GM18526 (cell line): ENCODE measurements around the gene KIAA0513.

ENCODE experiments used
- POLR2A ChIP-seq: IDR thresholded peaks from 3 replicates; pipeline ENCODE4 v1.6.1; 2011; ENCODE audit not compliant: insufficient read length; ENCODE audit errors: extremely low read depth

Gene KIAA0513

DNA sequence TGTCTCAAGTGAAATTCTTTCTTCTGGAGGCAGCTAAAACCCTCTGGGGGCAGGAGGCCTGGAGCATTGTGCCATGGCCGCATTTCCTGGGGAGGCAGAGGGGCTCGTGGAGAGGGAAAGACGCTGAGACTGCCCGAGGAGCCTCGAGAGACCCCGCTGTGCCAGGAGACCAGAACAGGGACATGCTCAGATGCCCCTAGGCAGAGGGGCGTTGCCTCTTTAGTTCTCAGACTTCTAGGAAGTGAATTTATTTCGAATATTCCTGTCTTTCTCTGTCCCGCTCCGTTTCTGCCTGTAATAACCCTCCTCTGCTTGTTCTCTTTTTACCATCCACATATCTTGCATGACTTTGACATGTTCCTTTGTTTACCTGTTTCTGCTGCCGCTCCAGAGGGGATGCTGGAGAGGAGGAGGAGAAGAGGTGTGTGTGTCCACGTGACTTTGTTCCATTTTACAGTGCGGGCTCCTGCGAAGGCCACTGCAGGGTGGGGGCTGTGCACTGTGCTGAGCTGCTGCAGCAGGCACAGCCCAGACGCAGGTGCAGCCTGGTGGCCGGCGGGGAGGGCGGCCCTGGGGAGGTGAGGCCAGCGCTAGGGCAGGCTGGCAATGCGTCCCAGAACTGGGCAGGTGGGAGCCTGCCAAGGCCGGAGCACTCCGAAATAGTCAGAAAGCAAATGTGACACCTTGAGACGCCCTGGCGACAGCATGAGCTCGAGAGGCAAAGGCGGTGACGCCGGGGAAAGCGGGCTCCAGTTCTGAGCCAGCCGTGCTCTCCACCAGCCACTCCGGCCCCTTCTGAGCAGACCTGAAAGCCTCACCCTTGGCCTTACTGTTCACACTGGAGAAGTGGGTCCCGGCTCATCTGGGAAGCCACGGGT is 54.8 kb downstream of the KIAA0513 start:
- TF ChIP-seq POLR2A, result no peak

DNA sequence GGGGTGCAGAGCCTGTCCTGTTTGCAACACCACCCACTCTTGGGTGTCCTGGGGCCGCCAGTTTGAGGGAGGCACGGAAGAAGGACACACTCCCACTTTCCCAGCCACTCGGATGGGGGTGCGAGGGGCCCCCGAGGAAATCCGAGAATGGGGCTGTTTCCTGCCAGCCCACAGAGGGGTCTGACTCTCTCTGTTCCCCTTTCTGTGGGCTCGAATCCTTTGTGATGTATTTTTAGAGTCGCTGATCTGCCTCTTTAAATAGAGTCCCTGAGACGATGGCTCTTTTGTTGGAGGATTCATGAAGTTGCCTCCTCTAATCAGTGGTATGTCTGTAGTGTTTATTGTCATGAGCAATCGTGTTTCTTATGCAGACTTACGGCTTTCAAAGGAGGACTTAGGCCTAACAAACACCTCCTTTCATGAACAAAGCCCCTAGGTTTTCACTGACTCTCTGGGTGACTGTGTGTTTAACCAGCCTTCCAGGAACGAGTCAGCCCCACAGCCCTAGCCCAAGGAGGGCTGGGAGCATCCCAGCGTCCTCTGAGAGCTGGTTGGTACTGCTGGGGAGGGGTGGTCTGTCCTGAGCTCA is 55.5 kb downstream of the KIAA0513 start:
- no peak for TF ChIP-seq POLR2A

DNA sequence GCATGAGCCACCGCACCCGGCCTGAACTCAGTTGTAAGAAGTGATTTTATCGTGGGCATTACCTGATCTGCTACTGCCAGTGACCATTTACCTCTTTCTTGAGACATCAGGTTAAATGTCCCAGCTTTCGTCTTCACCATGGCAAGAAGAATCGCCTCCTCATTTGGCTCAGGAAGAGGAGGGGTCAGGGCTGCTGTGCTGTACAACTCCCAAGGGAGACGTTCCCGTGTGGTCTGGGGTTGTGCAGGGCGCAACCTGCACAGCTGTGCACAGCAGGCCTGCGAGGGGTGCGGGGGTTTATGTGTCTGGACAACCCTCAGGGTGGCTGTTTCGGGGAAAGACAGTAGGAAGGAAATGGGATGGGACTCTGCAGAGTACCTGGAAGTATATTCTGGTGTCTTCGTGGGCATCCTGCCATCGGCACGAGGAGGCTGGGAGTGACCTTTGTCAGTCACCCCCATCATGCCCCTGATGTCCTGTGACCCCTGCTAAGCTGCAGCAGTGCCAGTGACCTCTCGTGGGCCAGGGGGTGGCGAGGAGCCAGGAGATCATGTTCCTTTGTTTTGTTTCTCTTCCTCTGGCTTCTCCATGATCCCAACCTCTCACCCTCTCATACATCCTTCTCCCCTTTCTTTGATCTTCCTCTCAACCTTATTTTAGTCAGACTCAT is 57.4 kb downstream of the KIAA0513 start:
- no peak for TF ChIP-seq POLR2A

DNA sequence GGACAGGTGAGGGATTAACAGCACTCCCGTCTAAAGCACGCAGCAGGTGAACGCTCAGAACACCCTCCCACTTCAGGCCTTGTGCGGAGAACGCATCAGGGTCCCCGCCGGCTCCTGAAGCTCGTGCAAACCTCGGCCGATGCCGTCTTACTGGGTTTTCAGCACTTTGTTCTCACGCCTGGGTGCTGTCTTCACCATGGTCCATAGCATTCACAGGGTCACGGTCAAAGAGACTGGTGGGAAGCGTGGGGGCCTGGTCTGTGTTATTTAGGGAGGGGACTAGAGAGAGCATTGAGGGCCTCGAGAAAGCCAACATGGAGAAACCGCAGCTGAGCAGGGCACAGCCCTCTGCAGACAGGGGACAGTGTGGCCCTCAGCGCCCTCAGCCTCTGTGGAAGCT is 58.1 kb downstream of the KIAA0513 start:
- no peak for TF ChIP-seq POLR2A

DNA sequence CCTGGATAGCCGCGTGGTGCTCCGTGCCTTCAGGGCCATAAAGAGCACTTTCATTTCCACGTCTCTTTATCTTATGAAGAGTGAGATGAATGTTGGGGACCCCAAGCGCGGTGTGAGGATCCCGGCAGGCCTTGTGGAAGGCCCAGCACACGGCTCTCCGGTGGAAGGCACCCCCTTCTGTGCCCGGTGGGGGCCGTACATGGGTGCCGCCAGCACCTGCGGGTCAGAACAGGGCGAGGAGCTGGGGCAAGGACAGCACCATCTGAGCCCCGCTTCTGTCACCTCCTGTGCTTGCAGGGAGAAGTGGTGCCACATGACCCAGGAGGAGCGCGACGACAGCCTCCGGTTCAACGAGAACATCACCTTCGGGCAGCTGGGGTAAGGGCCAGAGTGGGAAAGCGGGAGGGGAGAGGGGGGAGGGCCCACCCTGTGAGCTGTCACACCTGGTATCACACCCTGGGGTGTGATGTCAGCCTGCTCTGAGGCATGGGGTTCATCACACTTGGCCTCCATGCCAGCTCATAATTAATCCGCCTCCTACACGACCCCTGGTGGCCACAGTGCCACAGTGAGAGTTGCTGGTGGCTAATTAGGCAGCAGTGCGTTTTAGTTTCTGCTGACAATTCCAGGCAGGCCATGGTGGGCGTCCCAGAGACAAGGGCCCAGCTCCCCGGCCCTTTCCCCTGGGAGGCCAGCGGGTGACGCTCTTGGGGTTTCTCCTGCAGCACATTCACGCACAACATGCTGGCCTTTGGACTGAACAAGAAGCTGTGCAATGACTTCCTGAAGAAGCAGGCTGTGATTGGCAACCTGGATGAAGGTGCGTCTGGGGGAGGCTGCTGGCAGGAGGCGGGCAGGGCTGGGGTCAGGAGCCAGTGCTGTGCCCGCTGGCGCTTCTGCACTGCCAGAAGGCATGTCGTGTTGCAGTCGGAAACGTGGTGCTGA is 59.0 kb downstream of the KIAA0513 start:
- no peak for TF ChIP-seq POLR2A

DNA sequence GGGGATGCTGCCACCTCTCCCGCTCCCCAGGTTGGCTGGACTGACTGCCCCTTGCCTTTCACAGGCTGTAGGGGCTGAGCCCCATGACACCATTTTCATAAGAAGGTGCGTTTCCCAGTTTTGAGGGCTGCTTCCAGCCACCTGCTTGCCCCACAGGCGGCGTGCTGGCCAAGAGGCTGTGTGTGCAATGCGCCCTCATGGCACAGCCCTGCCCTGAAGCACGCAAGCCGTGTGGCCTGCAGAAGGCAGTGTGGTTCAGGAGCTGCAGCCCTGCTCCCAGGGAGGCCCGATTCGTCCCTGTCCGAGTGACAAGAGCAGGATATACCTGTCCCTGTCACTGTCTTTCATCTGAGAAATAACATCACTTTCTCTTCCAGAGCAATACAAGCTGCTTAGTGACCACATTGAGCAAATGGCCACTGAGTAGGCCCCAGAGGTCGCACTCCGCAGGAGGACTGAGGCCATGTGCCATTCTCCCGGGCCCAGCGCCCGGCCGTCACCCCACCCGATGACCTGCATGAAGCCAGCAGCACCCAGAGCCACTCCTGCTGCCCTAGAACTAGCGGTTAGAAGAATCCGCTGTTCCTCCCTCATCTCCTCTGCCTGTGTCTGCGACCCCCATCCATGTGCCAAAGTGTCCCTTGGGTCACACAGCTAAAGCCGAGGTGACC is 60.4 kb downstream of the KIAA0513 start:
- TF ChIP-seq POLR2A, result no peak

DNA sequence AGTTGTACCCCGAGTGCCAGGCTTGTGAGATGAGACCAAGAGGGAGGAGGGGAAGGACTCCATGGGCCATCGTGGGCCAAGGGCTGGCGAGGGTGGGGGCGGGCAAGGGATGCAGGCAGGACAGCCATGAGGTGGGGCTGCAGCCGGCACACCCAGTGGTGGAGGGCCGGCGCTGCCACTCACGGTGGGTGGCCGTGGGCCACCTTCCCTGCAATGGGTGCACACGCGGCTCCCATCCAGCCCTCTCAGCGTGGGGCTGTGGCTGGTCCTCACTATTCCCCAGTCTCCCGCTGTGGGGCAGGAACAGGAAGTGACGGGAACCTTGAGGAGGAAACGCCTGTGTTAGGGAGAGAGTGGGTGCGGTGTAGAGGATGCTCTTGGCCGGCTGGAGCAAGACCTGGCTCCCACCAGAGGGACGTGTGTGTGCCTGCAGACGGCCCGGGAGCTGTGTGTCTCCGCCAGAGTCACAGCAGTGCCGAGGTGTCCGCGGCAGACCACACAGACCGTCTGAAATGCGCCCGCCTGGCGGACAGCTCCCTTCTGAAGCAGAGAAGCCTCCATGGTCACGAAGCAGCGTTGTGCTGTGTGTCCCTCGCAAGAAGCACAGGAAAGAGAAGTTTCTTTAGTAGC is 61.1 kb downstream of the KIAA0513 start:
- TF ChIP-seq POLR2A, result no peak

DNA sequence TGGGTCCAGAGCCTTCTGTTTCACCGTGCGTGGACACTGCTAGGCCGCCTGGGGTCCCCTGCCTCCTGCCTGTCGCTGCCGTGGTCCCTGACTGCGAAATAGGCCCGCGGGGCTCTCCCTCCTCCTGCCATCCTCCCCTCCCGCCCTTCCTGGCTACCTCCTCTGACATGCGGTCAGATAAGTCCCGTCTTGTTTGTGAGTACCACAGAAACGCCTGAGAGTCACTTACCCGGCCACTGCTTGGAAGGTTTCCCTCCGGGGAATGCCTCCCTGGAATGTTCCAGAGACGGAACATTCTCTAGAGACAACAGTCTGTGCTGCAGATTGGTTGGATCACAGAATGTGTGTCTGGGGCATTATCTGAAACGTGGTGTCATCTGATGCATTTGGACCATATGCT is 61.9 kb downstream of the KIAA0513 start:
- no peak for TF ChIP-seq POLR2A

DNA sequence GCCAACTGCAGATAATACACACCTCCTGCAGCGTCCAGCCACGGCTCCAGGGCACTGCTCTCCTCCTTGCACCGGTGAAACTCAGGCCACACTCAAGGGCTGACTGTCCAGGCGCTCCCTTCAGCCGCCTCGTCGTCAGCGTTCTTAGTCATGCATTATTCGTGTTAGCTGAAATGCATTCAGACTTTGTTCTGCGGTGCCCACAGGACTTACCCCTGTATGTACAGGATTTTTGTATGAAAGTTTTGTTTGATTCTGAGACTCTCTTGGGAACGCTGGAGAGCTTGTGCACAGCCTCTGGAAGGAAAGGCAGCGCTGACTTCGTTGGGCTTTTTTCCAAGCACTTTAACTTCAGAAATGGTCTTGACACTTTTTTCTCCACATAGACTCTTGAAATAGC is 62.6 kb downstream of the KIAA0513 start:
- TF ChIP-seq POLR2A, result no peak

DNA sequence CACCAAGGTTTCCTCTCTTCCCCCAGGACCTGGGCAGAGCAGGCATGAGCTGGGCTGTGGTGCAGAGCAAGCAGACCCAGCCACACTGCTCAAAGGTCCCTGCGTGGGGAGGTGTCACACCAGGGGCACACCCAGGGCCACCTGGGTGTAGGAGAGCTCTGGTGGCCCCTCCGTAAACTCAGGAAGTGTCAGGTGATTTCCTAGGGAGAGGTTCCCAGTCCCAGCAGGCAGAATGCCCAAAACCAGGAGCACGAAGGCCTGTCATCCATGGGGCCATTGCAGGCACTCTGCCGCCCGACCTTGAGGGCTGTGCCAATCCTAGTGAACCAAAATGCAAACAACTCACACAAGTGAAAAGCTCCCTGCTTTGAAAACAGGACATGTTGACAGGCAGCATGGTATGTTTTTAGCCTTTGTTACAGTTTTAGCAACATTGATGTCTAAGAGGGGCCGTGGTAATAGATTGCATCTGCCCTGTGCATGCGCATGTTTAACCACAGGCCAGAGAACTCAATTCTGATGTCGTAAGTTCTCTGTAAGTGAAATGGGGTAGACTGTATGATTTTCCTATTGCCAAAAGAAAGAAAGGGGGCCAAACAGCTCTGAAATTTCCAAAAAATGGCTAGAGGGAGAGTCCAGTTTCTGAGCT is 63.4 kb downstream of the KIAA0513 start:
- TF ChIP-seq POLR2A, result no peak

DNA sequence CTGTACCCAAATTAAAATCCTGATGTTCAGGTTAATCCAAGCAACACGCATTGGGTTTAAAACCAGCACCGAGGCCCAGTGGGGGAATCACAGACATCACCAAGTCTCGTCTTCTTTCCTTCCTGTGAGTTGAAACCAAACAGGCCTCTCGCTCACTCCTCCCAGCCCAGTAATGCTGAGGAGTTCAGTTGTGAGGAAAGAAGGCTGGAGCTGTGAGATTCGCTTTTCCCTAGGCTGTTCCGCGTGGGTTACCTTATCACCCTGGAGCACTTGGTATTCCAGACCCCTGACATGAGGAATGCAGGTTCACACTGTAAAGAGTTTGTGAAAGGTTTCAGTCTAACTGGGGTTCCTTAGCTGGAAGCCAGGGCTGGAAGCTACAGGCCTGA is 63.9 kb downstream of the KIAA0513 start:
- TF ChIP-seq POLR2A, result no peak

DNA sequence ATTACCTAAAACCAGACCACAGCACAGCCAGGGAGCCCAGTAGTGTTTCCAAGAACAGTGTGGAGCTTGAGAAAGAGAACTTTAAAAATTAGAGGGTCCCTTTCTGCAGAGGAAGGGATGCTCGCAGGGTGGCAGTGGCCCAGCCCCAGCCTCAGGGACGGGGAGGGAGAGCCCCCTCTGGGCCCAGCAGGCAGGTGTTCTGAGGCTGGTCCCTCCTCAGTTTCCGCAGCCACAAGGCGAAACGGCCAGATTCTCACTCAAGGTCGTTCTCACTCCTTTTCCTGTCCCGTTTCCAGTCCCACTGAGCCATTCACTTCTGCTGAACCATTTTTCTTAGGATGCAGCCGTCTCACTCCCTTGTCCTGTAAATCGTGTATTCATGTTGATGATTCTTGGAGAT is 64.7 kb downstream of the KIAA0513 start:
- TF ChIP-seq POLR2A, result no peak

DNA sequence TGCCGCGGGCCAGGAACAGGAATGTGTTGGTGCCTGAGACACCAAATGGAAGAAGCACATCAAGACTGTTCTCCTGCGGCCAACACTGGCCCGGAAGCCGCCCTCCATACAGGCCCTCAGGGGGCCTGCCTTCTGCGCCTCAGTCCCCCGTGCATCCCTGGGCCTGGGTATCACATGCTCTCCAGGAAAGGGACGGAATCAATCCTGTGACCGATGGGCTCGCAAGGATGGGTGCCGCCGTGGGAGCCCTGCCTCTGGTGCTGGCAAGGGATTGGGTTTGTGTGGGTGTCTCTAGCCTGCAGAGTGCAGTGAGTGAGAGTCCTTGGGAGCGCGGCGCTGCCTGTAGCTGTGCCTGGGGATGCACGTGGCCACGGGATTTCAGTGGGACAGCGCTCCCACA is 65.3 kb downstream of the KIAA0513 start:
- TF ChIP-seq POLR2A, result no peak

DNA sequence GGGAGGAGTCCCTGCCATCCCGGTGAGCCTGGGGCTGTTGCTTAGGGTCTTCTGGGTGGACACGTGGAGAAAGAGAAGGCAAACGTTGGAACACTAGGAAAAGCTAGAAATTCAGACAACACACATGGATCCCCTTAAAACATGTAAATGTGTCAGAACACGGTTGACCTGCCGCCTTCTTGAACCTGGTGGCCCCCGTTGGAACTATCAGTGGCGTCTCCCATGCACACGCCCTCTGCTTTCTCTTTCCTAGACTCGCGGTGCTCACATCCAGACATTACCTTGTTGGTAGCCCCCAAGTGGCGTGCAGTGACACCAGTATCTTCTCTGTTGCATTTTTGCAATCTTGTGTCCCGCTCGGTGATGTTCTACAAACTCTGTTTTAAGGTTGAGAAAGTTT is 66.1 kb downstream of the KIAA0513 start:
- TF ChIP-seq POLR2A, result no peak
